SK-N-SH treated with all-trans-retinoic acid at 6 μM for 48 hours (cell line): ENCODE results near the gene PCIF1.
"Not testable (repeated sequence)": the region's sequence is repeated elsewhere in the genome, so short reads cannot be mapped to it uniquely, and the experiment has no call there.

ENCODE experiments used
- ATAC-seq: fragments of 200-7000 bp; cut with Tn5 transposase; 3 replicates; pipeline ENCODE4 v1.9.1; 2020; ENCODE audit warnings: mild to moderate bottlenecking, moderate library complexity
- ARNTL ChIP-seq: fragments of 450-650 bp; formaldehyde crosslinking; IDR thresholded peaks from 2 replicates; pipeline ENCODE4 v1.5.0; 2020; ENCODE audit warnings: low read depth, mild to moderate bottlenecking, moderate library complexity, borderline replicate concordance
- BACH2 ChIP-seq: fragments of 250-450 bp; sonication (Bioruptor Pico); IDR thresholded peaks from 2 replicates; pipeline ENCODE4 v1.9.0; 2021; ENCODE audit warnings: mild to moderate bottlenecking, borderline replicate concordance
- CSDC2 ChIP-seq: fragments of 250-450 bp; sonication (Bioruptor Pico); IDR thresholded peaks from 2 replicates; pipeline ENCODE4 v1.5.0; 2020; ENCODE audit warnings: mild to moderate bottlenecking, moderate library complexity
- ESRRG ChIP-seq: fragments of 250-450 bp; sonication (Bioruptor Pico); IDR thresholded peaks from 2 replicates; pipeline ENCODE4 v1.6.1; 2021; ENCODE audit warnings: mild to moderate bottlenecking
- GLIS3 ChIP-seq: fragments of 250-450 bp; sonication (Bioruptor Pico); IDR thresholded peaks from 2 replicates; pipeline ENCODE4 v1.5.0; 2020; ENCODE audit warnings: mild to moderate bottlenecking, moderate library complexity
- ISL1 ChIP-seq: fragments of 250-450 bp; sonication (Bioruptor Pico); IDR thresholded peaks from 2 replicates; pipeline ENCODE4 v2.1.2; 2022; ENCODE audit warnings: mild to moderate bottlenecking, moderate library complexity
- OSR1 ChIP-seq: fragments of 250-450 bp; sonication (Bioruptor Pico); IDR thresholded peaks from 2 replicates; pipeline ENCODE4 v1.8.0; 2022; ENCODE audit warnings: moderate library complexity, mild to moderate bottlenecking, inconsistent platforms
- PPARA ChIP-seq: fragments of 250-450 bp; sonication (Bioruptor Pico); IDR thresholded peaks from 2 replicates; pipeline ENCODE4 v1.5.0; 2020; ENCODE audit warnings: mild to moderate bottlenecking, borderline replicate concordance
- RARB ChIP-seq: fragments of 250-450 bp; sonication (Bioruptor Pico); IDR thresholded peaks from 2 replicates; pipeline ENCODE4 v1.8.0; 2021; ENCODE audit warnings: mild to moderate bottlenecking, moderate library complexity
- SNAI2 ChIP-seq: fragments of 250-450 bp; sonication (Bioruptor Pico); IDR thresholded peaks from 2 replicates; pipeline ENCODE4 v1.5.0; 2020; ENCODE audit warnings: mild to moderate bottlenecking, moderate library complexity
- TCF4 ChIP-seq: fragments of 250-450 bp; sonication (Bioruptor Pico); IDR thresholded peaks from 2 replicates; pipeline ENCODE4 v1.8.0; 2021; ENCODE audit warnings: mild to moderate bottlenecking, moderate library complexity, borderline replicate concordance
- TOX ChIP-seq: fragments of 250-450 bp; sonication (Bioruptor Pico); IDR thresholded peaks from 2 replicates; pipeline ENCODE4 v1.8.0; 2021; ENCODE audit warnings: mild to moderate bottlenecking, moderate library complexity, borderline replicate concordance
- ZC3H10 ChIP-seq: fragments of 250-450 bp; sonication (Bioruptor Pico); IDR thresholded peaks from 2 replicates; pipeline ENCODE4 v1.5.1; 2021; ENCODE audit warnings: mild to moderate bottlenecking, moderate library complexity
- ZFP3 ChIP-seq: fragments of 250-450 bp; sonication (Bioruptor Pico); IDR thresholded peaks from 2 replicates; pipeline ENCODE4 v1.5.0; 2020; ENCODE audit warnings: mild to moderate bottlenecking, moderate library complexity
- ZFP30 ChIP-seq: fragments of 450-650 bp; formaldehyde crosslinking; IDR thresholded peaks from 2 replicates; pipeline ENCODE4 v1.5.0; 2022; ENCODE audit warnings: mild to moderate bottlenecking, moderate library complexity
- ZNF565 ChIP-seq: fragments of 450-650 bp; formaldehyde crosslinking; conservative IDR thresholded peaks from 2 replicates; pipeline ENCODE4 v1.5.0; 2020; ENCODE audit warnings: low read depth, mild to moderate bottlenecking, moderate library complexity
- ZNF70 ChIP-seq: fragments of 450-650 bp; formaldehyde crosslinking; IDR thresholded peaks from 2 replicates; pipeline ENCODE4 v1.5.0; 2020; ENCODE audit warnings: mild to moderate bottlenecking, moderate library complexity
- ZNF8 ChIP-seq: fragments of 450-650 bp; formaldehyde crosslinking; IDR thresholded peaks from 2 replicates; pipeline ENCODE4 v1.5.0; 2020; ENCODE audit warnings: mild to moderate bottlenecking, moderate library complexity
- TF ChIP-seq, protein P1 (sequence below): fragments of 250-450 bp; sonication (Bioruptor Pico); IDR thresholded peaks from 2 replicates; pipeline ENCODE4 v1.5.1; 2021; ENCODE audit warnings: mild to moderate bottlenecking, moderate library complexity
- TF ChIP-seq, protein P2 (sequence below): fragments of 250-450 bp; sonication (Bioruptor Pico); IDR thresholded peaks from 2 replicates; pipeline ENCODE4 v1.5.0; 2020; ENCODE audit warnings: mild to moderate bottlenecking, moderate library complexity
- TF ChIP-seq, protein P3 (sequence below): fragments of 250-450 bp; sonication (Bioruptor Pico); IDR thresholded peaks from 2 replicates; pipeline ENCODE4 v1.5.1; 2020; ENCODE audit warnings: low read depth, mild to moderate bottlenecking, moderate library complexity

The PCIF1 gene

DNA sequence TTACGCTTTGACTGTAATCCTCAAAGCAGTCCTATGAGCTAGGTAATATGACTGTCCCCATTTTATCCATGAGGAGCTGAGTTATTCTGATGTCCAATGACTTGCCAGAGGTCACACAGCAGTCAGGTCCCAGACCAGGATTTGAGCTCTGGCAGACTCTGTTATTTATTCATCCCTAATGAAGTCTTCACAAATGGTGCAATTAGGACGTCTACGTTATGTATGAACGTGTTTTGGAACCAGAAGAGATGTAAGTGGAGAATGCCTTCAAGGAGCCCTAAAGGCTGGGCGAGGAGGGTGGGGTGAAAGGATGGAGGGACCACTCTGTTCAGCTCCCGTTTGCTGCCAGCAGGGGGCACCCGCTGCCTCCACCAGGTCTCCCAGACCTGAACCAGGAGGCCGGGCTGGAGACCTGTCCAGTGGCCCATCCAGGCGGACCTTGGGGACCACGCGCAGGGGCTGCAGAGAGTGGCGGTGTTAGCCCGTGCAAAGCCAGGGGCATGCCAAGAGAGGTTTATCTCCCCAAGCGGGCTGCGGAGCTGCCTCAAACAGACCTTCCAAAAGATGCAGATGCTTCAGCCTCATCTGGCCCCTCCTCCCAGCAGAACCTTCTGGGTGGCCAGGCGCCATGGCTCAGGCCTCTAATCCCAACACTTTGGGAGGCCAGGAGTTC, 52.8 kb downstream of the PCIF1 start:
- TF ChIP-seq, protein P1, sequence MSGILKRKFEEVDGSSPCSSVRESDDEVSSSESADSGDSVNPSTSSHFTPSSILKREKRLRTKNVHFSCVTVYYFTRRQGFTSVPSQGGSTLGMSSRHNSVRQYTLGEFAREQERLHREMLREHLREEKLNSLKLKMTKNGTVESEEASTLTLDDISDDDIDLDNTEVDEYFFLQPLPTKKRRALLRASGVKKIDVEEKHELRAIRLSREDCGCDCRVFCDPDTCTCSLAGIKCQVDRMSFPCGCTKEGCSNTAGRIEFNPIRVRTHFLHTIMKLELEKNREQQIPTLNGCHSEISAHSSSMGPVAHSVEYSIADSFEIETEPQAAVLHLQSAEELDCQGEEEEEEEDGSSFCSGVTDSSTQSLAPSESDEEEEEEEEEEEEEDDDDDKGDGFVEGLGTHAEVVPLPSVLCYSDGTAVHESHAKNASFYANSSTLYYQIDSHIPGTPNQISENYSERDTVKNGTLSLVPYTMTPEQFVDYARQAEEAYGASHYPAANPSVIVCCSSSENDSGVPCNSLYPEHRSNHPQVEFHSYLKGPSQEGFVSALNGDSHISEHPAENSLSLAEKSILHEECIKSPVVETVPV: no peak
- no peak for TF ChIP-seq ZFP30
- TF ChIP-seq PPARA: no peak
- TF ChIP-seq TOX: no peak
- no peak for TF ChIP-seq BACH2 (CRISPR knock-in tag)
- TF ChIP-seq OSR1 (CRISPR knock-in tag): no peak
- TF ChIP-seq ZNF70: no peak
- TF ChIP-seq ISL1: no peak
- no peak for TF ChIP-seq ZFP3
- peak; percentile 99 for ATAC-seq

DNA sequence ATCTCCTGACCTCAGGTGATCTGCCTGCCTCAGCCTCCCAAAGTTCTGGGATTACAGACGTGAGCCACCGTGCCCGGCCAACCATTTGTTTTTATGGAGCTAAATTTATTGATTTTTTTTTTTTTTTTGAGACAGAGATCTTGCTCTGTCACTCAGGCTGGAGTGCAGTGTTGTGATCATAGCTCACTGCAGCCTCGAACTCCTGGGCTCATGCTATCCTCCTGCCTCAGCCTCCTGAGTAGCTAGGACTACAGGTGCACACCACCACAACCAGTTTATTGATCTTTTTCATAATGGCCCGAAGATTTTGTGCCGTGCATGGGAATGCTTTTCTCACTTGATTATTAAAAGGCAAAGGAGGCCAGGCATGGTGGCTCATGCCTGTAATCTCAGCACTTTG, 54.3 kb downstream of the PCIF1 start:
- not testable (repeated sequence) for ATAC-seq

DNA sequence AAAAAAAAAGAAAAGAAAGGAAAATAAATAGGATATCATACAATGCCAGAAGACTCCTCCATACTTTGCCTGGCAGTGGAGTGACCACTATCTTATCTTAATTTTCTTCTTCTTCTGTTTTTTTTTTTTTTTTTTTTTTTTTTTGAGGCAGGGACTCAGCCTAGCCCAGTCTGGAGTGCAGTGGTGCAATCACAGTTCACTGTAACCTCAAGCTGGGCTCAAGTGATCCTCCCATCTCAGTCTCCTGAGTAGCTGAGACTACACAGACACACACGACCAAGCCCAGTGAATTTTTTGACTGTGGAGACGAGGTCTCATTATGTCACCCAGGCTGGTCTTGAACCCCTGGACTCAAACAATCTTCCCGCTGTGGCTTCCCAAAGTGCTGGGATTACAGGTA, 57.1 kb downstream of the PCIF1 start:
- ATAC-seq: no peak
- TF ChIP-seq ZFP30 (no peak), ZNF565 (no peak), RARB (CRISPR knock-in tag) (no peak), CSDC2 (CRISPR knock-in tag) (no peak)
- TF ChIP-seq, protein P1: no peak

DNA sequence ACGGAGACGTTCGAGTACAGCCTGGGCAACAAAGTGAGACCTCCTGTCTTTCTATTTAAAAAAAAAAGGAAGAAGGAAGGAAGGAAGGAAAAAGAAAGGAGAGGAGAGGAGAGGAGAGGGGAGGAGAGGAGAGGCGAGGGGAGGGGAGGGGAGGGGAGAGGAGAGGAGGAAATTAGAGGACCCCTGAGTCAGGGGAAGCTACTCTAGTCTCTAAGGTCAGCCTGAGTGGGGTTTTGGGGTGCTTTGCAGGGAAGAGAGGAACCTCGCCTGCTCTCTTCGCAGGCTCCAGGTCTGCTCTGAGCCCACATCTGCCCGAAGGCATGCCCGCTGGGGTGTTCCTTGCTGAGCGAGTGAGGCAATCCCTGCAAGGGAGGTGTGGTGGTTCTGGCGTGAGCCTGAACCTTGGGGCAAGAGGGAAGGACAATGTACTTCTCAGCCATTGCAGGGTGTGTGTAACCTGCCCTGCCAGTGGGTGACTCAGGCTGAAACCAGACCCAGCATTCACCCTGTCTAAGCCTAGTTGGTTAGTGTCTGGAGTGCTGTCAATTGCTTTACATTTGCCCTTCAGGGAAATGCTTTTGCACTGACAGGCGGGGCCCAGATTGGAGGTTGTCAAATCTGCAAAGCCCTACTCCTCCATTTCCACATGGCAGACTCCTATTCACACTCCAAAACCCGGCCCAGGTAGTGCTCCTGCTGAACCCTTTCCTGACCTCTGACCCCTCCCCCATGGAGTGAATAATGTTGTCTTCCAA, 58.9 kb downstream of the PCIF1 start:
- ATAC-seq: peak; percentile 92
- TF ChIP-seq GLIS3 (CRISPR knock-in tag): no peak
- peak; percentile 99 for TF ChIP-seq ZFP3
- TF ChIP-seq, protein P2, sequence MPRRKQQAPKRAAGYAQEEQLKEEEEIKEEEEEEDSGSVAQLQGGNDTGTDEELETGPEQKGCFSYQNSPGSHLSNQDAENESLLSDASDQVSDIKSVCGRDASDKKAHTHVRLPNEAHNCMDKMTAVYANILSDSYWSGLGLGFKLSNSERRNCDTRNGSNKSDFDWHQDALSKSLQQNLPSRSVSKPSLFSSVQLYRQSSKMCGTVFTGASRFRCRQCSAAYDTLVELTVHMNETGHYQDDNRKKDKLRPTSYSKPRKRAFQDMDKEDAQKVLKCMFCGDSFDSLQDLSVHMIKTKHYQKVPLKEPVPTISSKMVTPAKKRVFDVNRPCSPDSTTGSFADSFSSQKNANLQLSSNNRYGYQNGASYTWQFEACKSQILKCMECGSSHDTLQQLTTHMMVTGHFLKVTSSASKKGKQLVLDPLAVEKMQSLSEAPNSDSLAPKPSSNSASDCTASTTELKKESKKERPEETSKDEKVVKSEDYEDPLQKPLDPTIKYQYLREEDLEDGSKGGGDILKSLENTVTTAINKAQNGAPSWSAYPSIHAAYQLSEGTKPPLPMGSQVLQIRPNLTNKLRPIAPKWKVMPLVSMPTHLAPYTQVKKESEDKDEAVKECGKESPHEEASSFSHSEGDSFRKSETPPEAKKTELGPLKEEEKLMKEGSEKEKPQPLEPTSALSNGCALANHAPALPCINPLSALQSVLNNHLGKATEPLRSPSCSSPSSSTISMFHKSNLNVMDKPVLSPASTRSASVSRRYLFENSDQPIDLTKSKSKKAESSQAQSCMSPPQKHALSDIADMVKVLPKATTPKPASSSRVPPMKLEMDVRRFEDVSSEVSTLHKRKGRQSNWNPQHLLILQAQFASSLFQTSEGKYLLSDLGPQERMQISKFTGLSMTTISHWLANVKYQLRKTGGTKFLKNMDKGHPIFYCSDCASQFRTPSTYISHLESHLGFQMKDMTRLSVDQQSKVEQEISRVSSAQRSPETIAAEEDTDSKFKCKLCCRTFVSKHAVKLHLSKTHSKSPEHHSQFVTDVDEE: no peak

DNA sequence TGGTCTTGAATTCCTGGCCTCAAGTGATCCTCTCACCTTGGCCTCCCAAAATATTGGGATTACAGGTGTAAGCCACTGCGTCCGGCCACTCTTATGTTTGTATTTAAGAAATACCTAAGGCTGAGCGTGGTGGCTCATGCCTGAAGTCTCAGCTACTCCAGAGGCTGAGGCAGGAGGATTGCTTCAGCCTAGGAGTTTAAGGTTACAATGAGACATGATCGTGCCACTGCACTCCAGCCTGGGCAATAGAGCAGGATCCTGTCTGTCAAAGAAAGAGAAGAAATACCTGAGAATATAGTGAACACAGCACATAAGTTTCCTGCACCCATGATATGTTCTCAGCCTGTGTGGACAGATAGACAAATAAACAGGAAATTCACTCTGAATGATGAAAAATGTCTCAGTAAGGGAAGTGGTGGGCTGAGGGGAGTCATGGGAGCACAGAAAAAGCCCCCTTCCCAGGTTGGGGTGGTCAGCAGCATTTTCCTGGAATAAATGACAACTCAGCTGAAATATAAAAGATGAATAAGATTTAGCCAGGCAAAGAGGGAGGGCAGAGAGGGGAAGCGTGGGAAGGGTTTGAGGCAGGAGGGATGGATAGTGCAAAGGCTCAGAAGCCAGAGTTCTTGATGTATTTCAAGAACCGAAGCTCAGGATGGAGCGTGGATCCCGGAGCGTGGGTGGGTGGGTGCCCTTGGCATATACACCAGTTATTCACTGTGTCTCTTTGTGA, 60.4 kb downstream of the PCIF1 start:
- no peak for ATAC-seq
- no peak for TF ChIP-seq RARB (CRISPR knock-in tag)
- TF ChIP-seq TCF4: no peak
- no peak for TF ChIP-seq ZFP3
- TF ChIP-seq ZNF70: no peak
- TF ChIP-seq OSR1 (CRISPR knock-in tag): no peak
- TF ChIP-seq ISL1: no peak
- no peak for TF ChIP-seq PPARA
- TF ChIP-seq ZC3H10 (CRISPR knock-in tag): no peak
- TF ChIP-seq, protein P3, sequence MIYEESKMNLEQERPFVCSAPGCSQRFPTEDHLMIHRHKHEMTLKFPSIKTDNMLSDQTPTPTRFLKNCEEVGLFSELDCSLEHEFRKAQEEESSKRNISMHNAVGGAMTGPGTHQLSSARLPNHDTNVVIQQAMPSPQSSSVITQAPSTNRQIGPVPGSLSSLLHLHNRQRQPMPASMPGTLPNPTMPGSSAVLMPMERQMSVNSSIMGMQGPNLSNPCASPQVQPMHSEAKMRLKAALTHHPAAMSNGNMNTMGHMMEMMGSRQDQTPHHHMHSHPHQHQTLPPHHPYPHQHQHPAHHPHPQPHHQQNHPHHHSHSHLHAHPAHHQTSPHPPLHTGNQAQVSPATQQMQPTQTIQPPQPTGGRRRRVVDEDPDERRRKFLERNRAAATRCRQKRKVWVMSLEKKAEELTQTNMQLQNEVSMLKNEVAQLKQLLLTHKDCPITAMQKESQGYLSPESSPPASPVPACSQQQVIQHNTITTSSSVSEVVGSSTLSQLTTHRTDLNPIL: no peak
- no peak for TF ChIP-seq ZNF8 (CRISPR knock-in tag)
- no peak for TF ChIP-seq ESRRG (CRISPR knock-in tag)
- TF ChIP-seq SNAI2: no peak
- TF ChIP-seq, protein P2: no peak
- no peak for TF ChIP-seq GLIS3 (CRISPR knock-in tag)
- TF ChIP-seq, protein P1: no peak
- no peak for TF ChIP-seq BACH2 (CRISPR knock-in tag)
- no peak for TF ChIP-seq ARNTL (CRISPR knock-in tag)
- no peak for TF ChIP-seq CSDC2 (CRISPR knock-in tag)
- no peak for TF ChIP-seq TOX

DNA sequence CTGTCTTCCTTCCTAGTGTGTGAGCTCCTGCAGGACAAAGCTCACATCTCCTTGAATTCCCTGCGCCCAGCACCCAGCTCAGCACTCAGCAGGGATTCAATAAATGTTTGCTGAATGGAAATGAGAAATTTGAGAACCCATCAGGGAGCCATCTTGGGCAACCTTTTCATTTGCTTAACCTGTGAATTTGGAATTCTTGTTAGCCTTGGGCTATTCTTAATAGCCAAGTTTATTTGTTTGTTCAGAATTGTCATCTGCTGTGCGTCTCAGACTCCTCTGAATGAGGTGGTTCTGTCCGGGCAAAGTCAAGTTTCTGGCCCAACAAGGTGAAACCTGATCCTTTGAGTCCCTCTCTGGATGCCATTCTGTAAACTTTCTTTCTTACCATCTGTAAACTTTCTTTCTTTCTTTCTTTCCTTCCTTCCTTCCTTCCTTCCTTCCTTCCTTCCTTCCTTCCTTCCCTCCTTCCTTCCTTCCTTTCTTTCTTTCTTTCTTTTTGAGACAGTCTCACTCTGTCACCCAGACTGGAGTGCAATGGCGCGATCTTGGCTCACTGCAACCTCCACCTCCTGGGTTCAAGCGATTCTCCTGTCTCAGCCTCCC, 61.1 kb downstream of the PCIF1 start:
- ATAC-seq: not testable (repeated sequence)
